Fibroblast of villous mesenchyme (primary cell): ENCODE measurements around the gene B3GAT3. TPM values are rescaled to one million over a fixed set of nuclear protein-coding genes. Genes with fewer than 3 reads are reported as not detected.

ENCODE experiments used
- DNase-seq: peaks from one replicate; pipeline ENCODE4 v3.0.0-alpha.2; 2010; ENCODE audit warnings: low read depth
- H3K4me3 ChIP-seq: 2 replicates; pipeline ENCODE4 v1.5.1; 2011; ENCODE audit warnings: low read depth, mild to moderate bottlenecking, low read length
- total RNA-seq: library from RNA; depleted of rRNA; stranded (reverse); fragments of >200 nt; gene quantifications from 2 replicates; pipeline ENCODE4 v1.2.3, GENCODE V29; 2012
- TF ChIP-seq, protein P1 (sequence below): IDR thresholded peaks from 2 replicates; pipeline ENCODE4 v1.5.1; 2012; ENCODE audit warnings: low read depth, mild to moderate bottlenecking, low read length; ENCODE audit not compliant: insufficient read depth

Gene B3GAT3
- total RNA-seq, 1 donor = 36.3 TPM

DNA sequence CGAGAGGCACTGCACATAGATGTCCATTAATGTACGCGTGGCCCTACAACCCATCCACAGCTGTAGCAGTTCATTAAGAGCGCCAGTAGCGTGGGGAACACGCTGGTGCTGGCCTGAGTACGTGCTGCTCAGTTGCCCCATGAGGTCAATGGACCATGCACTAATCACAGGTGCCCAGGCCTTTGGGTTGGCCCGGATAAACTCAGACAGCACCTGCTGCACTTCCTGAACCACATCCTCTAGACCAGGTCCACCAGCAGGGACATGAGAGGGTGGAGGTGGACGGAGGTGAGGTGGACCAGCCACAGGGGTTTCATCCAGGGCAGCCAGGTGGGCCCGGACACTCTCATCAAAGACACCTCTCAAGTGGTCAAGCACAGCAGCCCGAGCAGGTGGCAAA, 27.7 kb upstream of the B3GAT3 start:
- no peak for DNase-seq
- no peak overlapping the region for H3K4me3 ChIP-seq
- TF ChIP-seq, protein P1, sequence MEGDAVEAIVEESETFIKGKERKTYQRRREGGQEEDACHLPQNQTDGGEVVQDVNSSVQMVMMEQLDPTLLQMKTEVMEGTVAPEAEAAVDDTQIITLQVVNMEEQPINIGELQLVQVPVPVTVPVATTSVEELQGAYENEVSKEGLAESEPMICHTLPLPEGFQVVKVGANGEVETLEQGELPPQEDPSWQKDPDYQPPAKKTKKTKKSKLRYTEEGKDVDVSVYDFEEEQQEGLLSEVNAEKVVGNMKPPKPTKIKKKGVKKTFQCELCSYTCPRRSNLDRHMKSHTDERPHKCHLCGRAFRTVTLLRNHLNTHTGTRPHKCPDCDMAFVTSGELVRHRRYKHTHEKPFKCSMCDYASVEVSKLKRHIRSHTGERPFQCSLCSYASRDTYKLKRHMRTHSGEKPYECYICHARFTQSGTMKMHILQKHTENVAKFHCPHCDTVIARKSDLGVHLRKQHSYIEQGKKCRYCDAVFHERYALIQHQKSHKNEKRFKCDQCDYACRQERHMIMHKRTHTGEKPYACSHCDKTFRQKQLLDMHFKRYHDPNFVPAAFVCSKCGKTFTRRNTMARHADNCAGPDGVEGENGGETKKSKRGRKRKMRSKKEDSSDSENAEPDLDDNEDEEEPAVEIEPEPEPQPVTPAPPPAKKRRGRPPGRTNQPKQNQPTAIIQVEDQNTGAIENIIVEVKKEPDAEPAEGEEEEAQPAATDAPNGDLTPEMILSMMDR = no peak

DNA sequence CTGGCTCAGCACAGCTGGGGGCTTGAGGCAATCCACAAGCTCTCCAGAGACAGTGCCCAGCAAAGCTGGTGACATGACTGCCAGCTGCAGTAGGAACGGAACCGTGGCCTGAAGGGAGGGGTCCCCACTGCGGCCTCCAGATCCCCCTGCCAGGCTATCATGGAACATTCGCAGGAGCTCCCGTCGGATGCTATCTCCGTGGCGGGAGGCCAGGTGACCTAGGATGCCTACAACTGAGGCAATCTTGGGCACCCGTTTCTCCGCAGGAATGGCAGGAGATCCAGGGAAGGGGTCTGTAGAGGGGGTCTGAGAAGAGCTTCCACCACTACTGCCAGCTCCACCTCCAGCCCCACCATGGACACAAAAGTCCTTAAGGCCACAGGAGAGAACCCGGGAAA, 27.2 kb upstream of the B3GAT3 start:
- TF ChIP-seq, protein P1 = no peak
- no peak overlapping the region for H3K4me3 ChIP-seq
- DNase-seq = no peak

DNA sequence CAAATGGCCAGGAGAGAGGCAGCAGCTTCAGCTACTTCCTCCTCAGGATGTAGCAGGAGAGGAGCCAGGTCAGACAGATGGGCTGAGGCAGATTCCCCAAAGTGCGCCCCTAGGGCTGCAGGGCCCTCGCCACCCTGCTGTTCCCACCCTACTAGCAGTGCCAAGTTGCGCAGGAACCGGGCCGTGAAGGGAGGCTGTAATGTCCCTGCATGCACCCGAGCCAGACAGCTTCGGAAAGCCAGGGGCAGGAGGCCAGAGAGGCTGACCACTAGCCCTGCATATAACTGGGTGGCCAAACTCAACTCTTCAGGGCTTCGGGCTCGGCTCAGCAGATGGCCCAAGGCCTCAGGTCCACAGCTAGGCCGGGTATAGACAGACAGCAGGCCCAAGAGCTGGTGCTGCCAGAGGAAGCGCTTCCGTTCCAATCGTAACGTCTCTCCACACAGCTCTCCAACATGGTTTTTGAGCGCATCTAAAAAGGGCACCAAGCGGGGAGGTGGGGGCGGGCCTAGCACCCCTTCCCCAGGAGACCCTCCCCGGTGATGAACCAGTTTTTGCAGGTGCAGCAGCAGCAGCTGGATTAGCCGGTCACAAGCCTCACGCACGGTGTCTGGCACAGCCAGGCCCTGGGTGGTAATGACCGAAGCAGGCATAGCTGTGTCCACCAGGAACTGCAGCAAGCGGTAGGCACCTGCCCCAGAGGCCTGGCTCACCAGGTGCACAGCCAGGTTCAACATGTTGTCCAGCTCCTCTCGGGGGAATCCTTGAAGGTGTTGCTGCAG, 26.6 kb upstream of the B3GAT3 start:
- DNase-seq = no peak
- TF ChIP-seq, protein P1 = no peak
- H3K4me3 ChIP-seq = no peak overlapping the region

DNA sequence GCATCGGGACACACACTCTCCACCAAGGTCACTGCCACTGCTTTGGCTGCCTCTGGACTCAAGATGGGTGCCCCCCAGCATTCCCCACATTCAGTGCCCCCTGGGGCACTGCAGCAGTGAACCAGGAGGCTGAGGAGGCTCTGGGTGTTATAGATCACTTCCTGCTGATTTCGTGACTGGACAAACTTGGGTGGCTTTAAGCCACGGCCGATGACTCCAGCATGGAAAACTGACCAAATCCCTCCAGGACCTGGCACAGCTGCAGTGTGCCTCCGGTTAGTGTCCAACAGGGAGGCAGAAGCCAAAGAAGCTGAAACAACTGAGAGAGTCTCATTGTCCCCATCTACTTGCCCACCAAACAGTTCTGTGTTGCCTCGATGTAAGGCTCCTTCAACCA, 25.8 kb upstream of the B3GAT3 start:
- H3K4me3 ChIP-seq = no peak overlapping the region
- DNase-seq = no peak
- TF ChIP-seq, protein P1 = no peak

DNA sequence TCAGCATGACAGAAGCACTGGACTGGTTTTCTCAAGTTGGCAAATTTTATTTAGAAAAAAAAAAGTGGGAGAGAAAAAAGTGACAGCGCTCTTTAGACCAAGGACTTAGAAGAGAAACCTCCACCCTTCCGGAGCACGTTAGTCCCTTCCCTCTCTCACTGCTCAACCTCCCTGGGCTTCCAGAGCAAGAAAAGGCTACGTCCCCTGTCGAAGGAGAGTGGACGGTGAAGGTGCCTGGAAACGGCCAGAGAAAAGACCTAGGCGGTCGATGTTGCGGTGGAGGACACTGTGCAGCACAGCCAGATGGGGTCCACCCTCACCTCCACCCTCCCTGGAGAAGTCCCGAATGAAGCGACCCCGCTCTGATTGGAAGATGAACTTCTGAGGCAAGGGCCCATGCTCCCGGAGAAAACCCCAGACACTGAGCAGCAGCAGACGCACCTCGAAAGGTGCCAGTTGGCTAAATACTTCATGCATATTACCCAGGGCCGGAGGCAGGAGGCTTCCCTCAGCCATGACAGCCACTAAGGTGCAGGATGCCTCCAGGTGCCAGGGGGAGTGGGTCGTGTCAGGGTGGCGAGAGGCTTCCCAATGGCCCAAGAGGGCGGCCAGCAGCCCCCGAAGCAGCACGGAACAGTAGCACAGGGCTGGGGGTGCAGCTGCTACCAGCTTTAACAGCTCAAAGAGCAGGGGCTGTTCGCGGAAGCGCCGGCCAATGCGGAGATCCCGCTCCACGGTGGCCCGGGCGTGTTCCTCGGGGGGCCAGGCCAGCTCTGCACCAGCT, 25.2 kb upstream of the B3GAT3 start:
- H3K4me3 ChIP-seq = no peak overlapping the region
- TF ChIP-seq, protein P1 = no peak
- DNase-seq = no peak

DNA sequence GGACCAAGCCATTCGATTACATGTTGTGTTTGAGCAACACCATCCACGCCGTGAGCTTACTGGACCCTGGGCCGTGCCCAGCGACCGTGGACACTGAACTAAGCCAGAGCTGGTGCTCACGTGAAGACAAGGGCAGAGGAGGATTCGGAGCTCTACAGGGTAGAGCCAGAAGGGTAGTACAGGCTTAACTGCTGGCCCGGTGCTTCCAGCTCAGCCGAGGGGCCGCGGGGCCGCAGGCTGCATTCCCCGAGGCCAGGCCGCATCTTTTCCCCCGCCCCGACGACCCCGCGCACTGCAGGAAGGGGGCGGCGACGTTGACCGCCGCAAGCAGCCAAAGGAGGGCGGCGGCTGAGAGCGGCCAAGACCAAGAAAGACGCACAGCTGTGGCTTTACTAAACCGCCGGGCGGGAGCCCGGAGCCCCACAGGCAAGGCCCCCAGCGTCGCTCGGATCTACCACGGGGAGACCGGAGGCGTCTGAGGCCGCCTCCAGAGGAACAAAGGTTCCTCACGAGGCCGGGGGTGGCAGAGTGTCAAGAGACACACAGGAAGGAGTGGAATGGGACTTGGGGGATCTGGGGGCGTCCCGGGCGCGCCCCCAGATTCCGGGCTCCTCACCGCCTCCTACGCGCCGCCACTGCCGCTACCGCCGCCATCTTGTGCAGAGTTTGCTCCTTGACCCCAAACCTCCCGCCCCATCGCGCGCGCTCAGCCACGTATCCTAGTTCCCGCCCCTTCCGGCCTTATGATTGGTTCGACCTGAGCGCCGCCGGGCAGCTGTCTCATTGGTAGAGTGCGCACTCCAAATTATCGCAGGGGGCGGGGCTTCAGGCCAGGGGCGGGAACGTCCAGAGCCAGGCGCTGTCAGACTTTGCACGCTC, 24.4 kb upstream of the B3GAT3 start, which contains the start of gene GANAB:
Gene GANAB (minus strand): TSS at position 668 of the 879 bp plus-strand sequence. CDS start 14 bp downstream, at position 654.
- DNase-seq = peak; percentile 98
- peak within 1 kb of the TSS; percentile 96 for H3K4me3 ChIP-seq
- TF ChIP-seq, protein P1 = no peak
